HCT116 (cell line): ENCODE results near the gene IL18R1. TPM values are rescaled to one million over a fixed set of nuclear protein-coding genes. Genes with fewer than 3 reads are reported as not detected.

Experiments
- ATAC-seq: fragments of 200-7000 bp; cut with Tn5 transposase; 2 replicates; pipeline ENCODE4 v1.9.1; 2020; ENCODE audit warnings: mild to moderate bottlenecking, moderate library complexity
- BruUV-seq: library from RNA; stranded (reverse); fragments of 400-500 nt; replicated peaks from 2 replicates; lab custom pipeline; 2021; lab: Mats Ljungman, UMichigan
- CTCF ChIA-PET: fragments of 300-600 bp; sonication (Branson Sonifier 250); formaldehyde crosslinking; loops from one replicate; lab custom pipeline; 2021; ENCODE audit warnings: antibody characterized with exemption; lab: Charles Lee
- POLR2A ChIA-PET: fragments of 300-600, 350-600 bp; sonication (Branson Sonifier 250); formaldehyde crosslinking; loops from one replicate; lab custom pipeline; 2021; ENCODE audit warnings: antibody characterized with exemption; lab: Charles Lee
- RAD21 ChIA-PET, 2 experiments: fragments of 300-600 bp; sonication (Branson Sonifier 250); formaldehyde crosslinking; loops; one replicate each; lab custom pipeline; 2023; ENCODE audit warnings: low total read pairs in 2 of 2; ENCODE audit not compliant: uncharacterized antibody in 2 of 2, unreplicated experiment in 2 of 2, low non-redundant PET in 1 of 2; lab: Charles Lee
- DNase-seq: peaks from one replicate; pipeline ENCODE4 v3.0.0-alpha.2; 2010; ENCODE audit warnings: low read depth, low spot score
- H2AFZ ChIP-seq: fragments of 200-600 bp; shearing (Covaris generic), sonication (generic); 2 replicates; pipeline ENCODE4 v1.6.1; 2017; ENCODE audit warnings: low read depth, mixed run types, mixed read lengths, antibody characterized with exemption, low read length; ENCODE audit not compliant: poor library complexity, severe bottlenecking
- H3K27ac ChIP-seq: 2 replicates; pipeline ENCODE4 v1.5.1; 2012; ENCODE audit warnings: low read depth, low read length
- H3K27me3 ChIP-seq: fragments of 200-600 bp; sonication (generic); 2 replicates; pipeline ENCODE4 v1.6.1; 2016; ENCODE audit warnings: mixed run types, low read length, mixed read lengths; ENCODE audit not compliant: insufficient read depth
- H3K36me3 ChIP-seq, 2 experiments: fragments of 200-500 bp in 1 of 2; fragments of 200-600 bp in 1 of 2; sonication (Bioruptor generic) in 1 of 2; sonication (generic) in 1 of 2; 2 replicates each; pipeline versions ENCODE4 v1.5.1 to v1.6.1; 2014 to 2016; ENCODE audit warnings: low read length in 2 of 2, inconsistent platforms in 1 of 2, mixed read lengths in 1 of 2, mixed run types in 1 of 2; ENCODE audit not compliant: insufficient read depth in 2 of 2, control insufficient read depth in 1 of 2
- H3K4me1 ChIP-seq, 2 experiments: fragments of 200-600 bp in 1 of 2; sonication (generic) in 1 of 2; 2 replicates each; pipeline versions ENCODE4 v1.5.1 to v1.6.1; 2012 to 2017; ENCODE audit warnings: low read length in 2 of 2, inconsistent platforms in 1 of 2, mild to moderate bottlenecking in 1 of 2, mixed read lengths in 1 of 2, mixed run types in 1 of 2, moderate library complexity in 1 of 2; ENCODE audit not compliant: insufficient read depth in 2 of 2, control insufficient read depth in 1 of 2
- H3K4me2 ChIP-seq: fragments of 200-600 bp; sonication (generic); 2 replicates; pipeline ENCODE4 v1.6.1; 2017; ENCODE audit warnings: mixed run types, low read length, mixed read lengths
- H3K4me3 ChIP-seq, 2 experiments: fragments of 200-600 bp in 1 of 2; sonication (generic) in 1 of 2; replicated peaks in 1 of 2; 2 replicates each; pipeline ENCODE4 v1.5.1; 2011 to 2016; ENCODE audit warnings: low read length in 2 of 2, control low read depth in 1 of 2, low read depth in 1 of 2, mild to moderate bottlenecking in 1 of 2, mixed read lengths in 1 of 2, mixed run types in 1 of 2
- H3K79me2 ChIP-seq: fragments of 200-600 bp; sonication (generic); 2 replicates; pipeline ENCODE4 v1.6.1; 2017; ENCODE audit warnings: mild to moderate bottlenecking, mixed run types, low read length, moderate library complexity, mixed read lengths; ENCODE audit not compliant: insufficient read depth
- H3K9ac ChIP-seq: fragments of 200-600 bp; sonication (generic); 2 replicates; pipeline ENCODE4 v1.6.1; 2016; ENCODE audit warnings: low read length, mixed read lengths
- H3K9me2 ChIP-seq: fragments of 200-600 bp; sonication (generic), shearing (Covaris generic); 2 replicates; pipeline ENCODE4 v1.6.1; 2017; ENCODE audit warnings: mixed run types, mild to moderate bottlenecking, moderate library complexity; ENCODE audit not compliant: insufficient read depth
- H3K9me3 ChIP-seq, 2 experiments: fragments of 200-500 bp in 1 of 2; fragments of 200-600 bp in 1 of 2; sonication (Bioruptor generic) in 1 of 2; sonication (generic) in 1 of 2; 2 replicates each; pipeline ENCODE4 v1.6.1; 2014 to 2017; ENCODE audit warnings: low read length in 2 of 2, mixed read lengths in 2 of 2, inconsistent platforms in 1 of 2, low read depth in 1 of 2, mild to moderate bottlenecking in 1 of 2, mixed run types in 1 of 2, moderate library complexity in 1 of 2; ENCODE audit not compliant: control insufficient read depth in 1 of 2, insufficient read depth in 1 of 2
- H4K20me1 ChIP-seq: fragments of 200-600 bp; sonication (generic), shearing (Covaris generic); 2 replicates; pipeline ENCODE4 v1.6.1; 2017; ENCODE audit warnings: mixed run types, mild to moderate bottlenecking, moderate library complexity; ENCODE audit not compliant: insufficient read depth
- EGR1 ChIP-seq: IDR thresholded peaks from 2 replicates; pipeline ENCODE4 v1.6.1; 2012; ENCODE audit warnings: low read depth
- EZH2 ChIP-seq: fragments of 200-600 bp; sonication (generic); IDR thresholded peaks from 2 replicates; pipeline ENCODE4 v1.6.1; 2017; ENCODE audit warnings: antibody characterized with exemption, mixed run types
- EZH2phosphoT487 ChIP-seq: fragments of 200-600 bp; IDR thresholded peaks from 2 replicates; pipeline ENCODE4 v1.6.1; 2018; ENCODE audit warnings: antibody characterized with exemption, borderline replicate concordance
- JUND ChIP-seq: IDR thresholded peaks from 2 replicates; pipeline ENCODE4 v1.6.1; 2012
- MAX ChIP-seq: IDR thresholded peaks from 2 replicates; pipeline ENCODE4 v1.6.1; 2012
- REST ChIP-seq: IDR thresholded peaks from 2 replicates; pipeline ENCODE4 v1.6.1; 2012; ENCODE audit warnings: low read depth
- SIN3A ChIP-seq: IDR thresholded peaks from 2 replicates; pipeline ENCODE4 v1.6.1; 2012; ENCODE audit warnings: low read depth
- SRF ChIP-seq: IDR thresholded peaks from 2 replicates; pipeline ENCODE4 v1.6.1; 2012; ENCODE audit warnings: low read depth
- TCF7L2 ChIP-seq: IDR thresholded peaks from 2 replicates; pipeline ENCODE4 v1.7.0; 2011; ENCODE audit warnings: borderline replicate concordance, inconsistent platforms; ENCODE audit not compliant: insufficient read depth, insufficient read length; ENCODE audit errors: extremely low read depth
- YY1 ChIP-seq: IDR thresholded peaks from 2 replicates; pipeline ENCODE4 v1.6.1; 2011; ENCODE audit warnings: low read length, low read depth, moderate library complexity, mild to moderate bottlenecking; ENCODE audit not compliant: insufficient replicate concordance; ENCODE audit errors: extremely low read depth
- ZFX ChIP-seq: fragments of 450-650 bp; IDR thresholded peaks from 2 replicates; pipeline ENCODE4 v1.6.1; 2017
- ZNF274 ChIP-seq: fragments of 200-500 bp; sonication (Bioruptor generic); IDR thresholded peaks from 2 replicates; pipeline ENCODE4 v1.6.1; 2014; ENCODE audit warnings: mild to moderate bottlenecking, low read depth, low read length, inconsistent platforms
- intact Hi-C: fragments of 100-400 bp; cut with micrococcal nuclease; formaldehyde crosslinking; loops from 2 replicates; pipeline ENCODE4 v1.10.0; 2022
- total RNA-seq: library from RNA; stranded (reverse); gene quantifications from one replicate; pipeline ENCODE4 v1.2.1, GENCODE V29; 2021; ENCODE audit not compliant: unreplicated experiment
- TF ChIP-seq, protein P1 (sequence below): IDR thresholded peaks from 2 replicates; pipeline ENCODE4 v1.6.1; 2012

The IL18R1 gene
- total RNA-seq, 1 experiment from 2014 or later = 1.5 TPM

- RAD21 ChIA-PET = no interaction called here
- H3K27ac ChIP-seq = no peak overlapping the region
These were observed 19.1 kb upstream of the IL18R1 start for GRCh38 chr2:102336502-102336945.

More at GRCh38 chr2:102336502-102336945, 19.1 kb upstream of the IL18R1 start:
- ATAC-seq (no peak), DNase-seq (no peak)
- Histone ChIP-seq H3K9ac (no peak overlapping the region), H4K20me1 (no peaks in the 10 kb centered on the region), H3K4me2 (no peak overlapping the region), H3K9me2 (peaks cover 6% of the 10 kb centered on the region; the same call in 1 of the 2 replicates), H3K36me3 (no peaks in the 10 kb centered on the region), H3K4me3 (no peak overlapping the region), H3K27me3 (no peaks in the 10 kb centered on the region), H3K9me3 (no peaks in the 10 kb centered on the region), H3K4me1 (no peaks in the 10 kb centered on the region), H2AFZ (no peak overlapping the region), H3K79me2 (no peaks in the 10 kb centered on the region)
- no TSS peak for BruUV-seq
- intact Hi-C loops = no loop called here
- no peak for TF ChIP-seq SIN3A
- TF ChIP-seq, protein P1, sequence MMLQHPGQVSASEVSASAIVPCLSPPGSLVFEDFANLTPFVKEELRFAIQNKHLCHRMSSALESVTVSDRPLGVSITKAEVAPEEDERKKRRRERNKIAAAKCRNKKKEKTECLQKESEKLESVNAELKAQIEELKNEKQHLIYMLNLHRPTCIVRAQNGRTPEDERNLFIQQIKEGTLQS = no peak
- TF ChIP-seq EGR1 = no peak
- TF ChIP-seq JUND = no peak
- no peak for TF ChIP-seq REST
- no peak for TF ChIP-seq ZFX
- TF ChIP-seq MAX = no peak
- TF ChIP-seq ZNF274 = no peak
- TF ChIP-seq EZH2phosphoT487 = no peak
- no peak for TF ChIP-seq SRF
- no peak for TF ChIP-seq YY1
- no peak for TF ChIP-seq EZH2
- TF ChIP-seq TCF7L2 = no peak
- ChIA-PET POLR2A (no interaction called here), CTCF (interaction anchor here (1.0 kb wide), 1 partner anchor 35 kb away, joined by 3 read pairs; no protein-coding TSS in a partner anchor)
